Measurements from ENCODE around the gene MSH3.

DNA sequence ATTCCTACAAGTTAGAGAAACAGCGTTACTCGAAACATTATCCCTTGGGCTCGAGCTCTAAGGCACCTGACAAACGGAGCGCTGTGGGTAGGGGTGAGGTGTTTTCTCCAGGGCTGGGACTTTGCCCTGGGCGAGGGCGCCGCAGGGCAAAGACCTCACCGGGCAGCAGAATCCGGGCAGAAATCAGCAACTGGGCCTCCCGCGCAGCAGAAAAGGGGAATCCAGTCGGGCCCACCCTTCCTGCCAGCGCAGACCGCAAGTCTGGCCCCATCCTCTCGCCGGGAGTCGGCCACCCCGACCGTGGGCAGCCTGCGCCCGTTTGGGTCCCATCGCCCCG, 430 bp upstream of the MSH3 start:
- no peak for TF ChIP-seq POLR2A (IDR thresholded peaks at IDR 0.05)
- TF ChIP-seq, protein P1, sequence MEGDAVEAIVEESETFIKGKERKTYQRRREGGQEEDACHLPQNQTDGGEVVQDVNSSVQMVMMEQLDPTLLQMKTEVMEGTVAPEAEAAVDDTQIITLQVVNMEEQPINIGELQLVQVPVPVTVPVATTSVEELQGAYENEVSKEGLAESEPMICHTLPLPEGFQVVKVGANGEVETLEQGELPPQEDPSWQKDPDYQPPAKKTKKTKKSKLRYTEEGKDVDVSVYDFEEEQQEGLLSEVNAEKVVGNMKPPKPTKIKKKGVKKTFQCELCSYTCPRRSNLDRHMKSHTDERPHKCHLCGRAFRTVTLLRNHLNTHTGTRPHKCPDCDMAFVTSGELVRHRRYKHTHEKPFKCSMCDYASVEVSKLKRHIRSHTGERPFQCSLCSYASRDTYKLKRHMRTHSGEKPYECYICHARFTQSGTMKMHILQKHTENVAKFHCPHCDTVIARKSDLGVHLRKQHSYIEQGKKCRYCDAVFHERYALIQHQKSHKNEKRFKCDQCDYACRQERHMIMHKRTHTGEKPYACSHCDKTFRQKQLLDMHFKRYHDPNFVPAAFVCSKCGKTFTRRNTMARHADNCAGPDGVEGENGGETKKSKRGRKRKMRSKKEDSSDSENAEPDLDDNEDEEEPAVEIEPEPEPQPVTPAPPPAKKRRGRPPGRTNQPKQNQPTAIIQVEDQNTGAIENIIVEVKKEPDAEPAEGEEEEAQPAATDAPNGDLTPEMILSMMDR (IDR thresholded peaks at IDR 0.05): no peak
